Activated CD8-positive, alpha-beta memory T cell treated with anti-CD3 and anti-CD28 coated beads for 4 hours (primary cell): Measurements from ENCODE around the gene PLEKHD1.
A peak's percentile ranks its signal among the peaks of the same experiment; 100 is the strongest.
"Not testable (repeated sequence)": the region's sequence is repeated elsewhere in the genome, so short reads cannot be mapped to it uniquely, and the experiment has no call there.

Experiments
- DNase-seq, 2 donors: peaks; one replicate each; pipeline ENCODE4 v3.0.0-alpha.2; 2020; ENCODE audit warnings: low read depth in 2 of 2

The PLEKHD1 gene

GRCh38 chr14:69484444-69485314, at the start of gene PLEKHD1:
PLEKHD1 (plus strand) TSS chr14:69484728; CDS start chr14:69484966, 238 bp downstream.
- DNase-seq: no peak

DNA sequence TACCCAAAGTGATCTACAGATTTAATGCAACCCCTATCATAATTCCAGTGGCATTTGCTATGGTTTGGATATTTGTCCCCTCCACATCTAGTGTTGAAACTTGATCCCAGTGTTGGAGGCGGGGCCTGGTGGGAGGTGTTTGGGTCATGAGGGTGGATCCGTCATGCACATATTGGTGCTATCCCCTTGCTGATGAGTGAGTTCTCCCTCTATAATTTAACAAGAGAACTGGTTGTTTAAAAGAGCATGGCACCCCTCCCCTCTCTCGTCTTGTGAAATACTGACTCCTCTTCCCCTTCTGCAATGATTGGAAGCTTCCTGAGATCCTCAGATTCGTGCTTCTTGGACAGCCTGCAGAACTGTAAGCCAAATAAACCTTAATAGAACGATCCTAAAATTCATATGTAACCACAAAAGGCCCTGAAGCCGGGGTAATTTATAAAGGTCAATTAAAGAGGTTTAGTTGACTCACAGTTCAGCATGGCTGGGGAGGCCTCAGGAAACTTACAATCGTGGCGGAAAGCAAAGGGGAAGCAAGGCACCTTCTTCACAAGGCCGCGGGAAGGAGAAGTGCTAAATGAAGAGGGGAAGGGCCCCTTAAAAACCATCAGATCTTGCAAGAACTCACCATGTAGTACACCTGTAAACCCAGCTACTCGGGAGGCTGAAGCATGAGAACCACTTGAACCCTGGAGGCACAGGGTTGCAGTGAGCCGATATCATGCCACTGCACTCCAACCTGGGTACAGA, 44.8 kb upstream of the PLEKHD1 start:
- DNase-seq: no peak

- no peak for DNase-seq
These were observed 42.6 kb upstream of the PLEKHD1 start for GRCh38 chr14:69441948-69442347.

DNA sequence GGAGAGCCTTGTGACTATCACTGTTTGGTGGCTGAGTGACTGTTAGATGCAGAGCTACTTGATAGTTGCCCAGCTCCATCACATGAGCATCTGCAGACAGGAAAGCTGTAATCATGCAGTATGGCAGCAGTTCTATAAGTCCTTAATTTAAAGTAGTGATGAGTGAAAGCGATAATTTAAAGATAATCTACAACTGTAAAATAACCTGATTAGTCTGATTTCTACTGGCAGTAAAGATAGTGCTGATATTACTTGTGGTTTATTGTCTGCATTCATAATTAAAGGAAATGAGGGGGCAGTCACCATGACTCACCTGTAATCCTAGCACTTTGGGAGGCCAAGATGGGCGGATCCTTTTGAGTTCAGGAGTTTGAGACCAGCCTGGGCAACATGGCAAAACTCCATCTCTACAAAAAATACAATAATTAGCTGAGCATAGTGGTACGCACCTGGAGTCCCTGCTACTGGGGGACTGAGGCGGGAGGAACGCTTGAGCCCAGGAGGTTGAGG, 41.2 kb upstream of the PLEKHD1 start:
- DNase-seq: no peak

DNA sequence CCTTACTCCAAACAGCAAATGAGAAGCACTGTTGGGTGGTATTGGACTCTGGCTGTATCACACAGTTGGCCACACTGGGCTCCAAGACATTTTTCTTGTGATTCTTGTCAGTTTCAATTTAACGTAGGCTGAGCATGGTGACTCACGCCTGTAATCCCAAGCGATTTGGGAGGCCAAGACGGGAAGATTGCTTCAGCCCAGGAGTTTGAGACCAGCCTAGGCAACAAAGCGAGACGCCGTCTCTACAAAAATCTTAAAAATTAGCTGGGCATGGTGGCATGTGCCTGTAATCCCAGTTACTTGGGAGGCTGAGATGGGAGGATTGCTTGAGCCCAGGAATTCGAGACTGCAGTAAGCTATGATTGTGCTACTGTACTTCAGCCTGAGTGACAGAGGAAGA, 35.3 kb upstream of the PLEKHD1 start:
- DNase-seq: no peak

DNA sequence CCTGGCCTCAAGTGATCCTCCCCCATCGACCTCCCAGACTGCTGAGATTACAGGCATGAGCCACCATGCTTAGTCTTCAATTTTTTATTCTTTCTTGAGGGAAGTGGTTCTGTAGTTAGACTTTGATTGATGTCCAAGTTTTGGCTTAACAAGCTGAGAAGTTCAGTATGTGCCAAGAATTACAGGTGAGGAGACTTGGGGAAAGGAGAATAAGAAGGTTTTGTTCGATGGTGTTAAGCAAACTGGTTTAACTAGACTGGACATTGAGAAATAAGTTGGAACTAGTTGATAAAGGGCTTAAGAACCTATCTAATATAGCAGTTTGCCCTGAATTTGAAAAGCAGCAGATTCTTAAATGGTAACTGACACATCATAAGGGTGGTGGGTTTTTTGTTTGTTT, 32.6 kb upstream of the PLEKHD1 start:
- no peak for DNase-seq

- DNase-seq: no peak
These were observed 26.2 kb upstream of the PLEKHD1 start for GRCh38 chr14:69458350-69458749.

DNA sequence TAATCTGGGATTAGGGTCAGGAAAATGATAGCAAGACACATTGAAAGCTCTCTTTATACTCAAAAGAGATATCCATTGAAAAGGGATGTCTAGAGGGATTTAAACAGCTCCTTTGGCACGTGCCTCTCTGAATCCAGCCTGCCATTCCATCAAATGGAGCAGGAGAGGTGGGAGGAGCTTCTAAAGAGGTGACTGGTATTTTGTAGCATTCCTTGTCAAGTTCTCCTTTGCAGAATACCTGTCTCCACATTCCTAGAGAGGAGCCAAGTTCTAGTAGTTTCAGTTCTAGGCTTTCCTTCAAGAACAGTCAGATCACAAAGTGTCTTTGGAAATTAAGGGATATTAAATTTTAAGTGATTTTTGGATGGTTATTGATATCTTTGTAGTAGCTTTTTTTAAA, 25.4 kb upstream of the PLEKHD1 start:
- DNase-seq: no peak

DNA sequence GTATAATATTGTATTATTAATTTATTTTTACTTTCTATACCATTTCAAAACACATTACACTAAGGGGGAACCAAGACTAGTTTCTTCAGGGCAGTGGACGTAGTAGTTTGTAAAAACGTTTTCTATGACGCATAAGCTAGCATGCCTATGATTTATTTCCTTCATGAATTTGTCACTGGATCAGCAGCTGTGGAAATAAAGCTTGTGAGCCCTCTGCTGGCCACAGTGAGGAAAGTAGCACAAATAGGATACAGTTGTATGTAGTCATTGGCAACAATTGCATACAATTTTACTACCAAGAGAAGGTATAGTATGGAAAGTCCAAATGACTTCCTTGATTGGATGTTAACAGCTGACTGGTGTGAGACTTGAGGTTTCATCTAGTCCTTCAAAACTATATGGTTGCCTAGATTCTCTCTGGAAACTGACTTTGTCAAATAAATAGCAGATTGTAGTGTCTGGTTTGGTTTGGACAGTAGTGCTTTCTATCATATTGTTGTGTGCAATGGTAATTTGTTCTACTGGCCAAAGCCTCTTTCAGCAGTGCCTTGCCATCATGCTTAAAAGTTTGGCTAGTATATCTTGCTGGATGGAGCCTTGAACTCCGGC, 24.3 kb upstream of the PLEKHD1 start:
- DNase-seq: peak; percentile 3 to 12

DNA sequence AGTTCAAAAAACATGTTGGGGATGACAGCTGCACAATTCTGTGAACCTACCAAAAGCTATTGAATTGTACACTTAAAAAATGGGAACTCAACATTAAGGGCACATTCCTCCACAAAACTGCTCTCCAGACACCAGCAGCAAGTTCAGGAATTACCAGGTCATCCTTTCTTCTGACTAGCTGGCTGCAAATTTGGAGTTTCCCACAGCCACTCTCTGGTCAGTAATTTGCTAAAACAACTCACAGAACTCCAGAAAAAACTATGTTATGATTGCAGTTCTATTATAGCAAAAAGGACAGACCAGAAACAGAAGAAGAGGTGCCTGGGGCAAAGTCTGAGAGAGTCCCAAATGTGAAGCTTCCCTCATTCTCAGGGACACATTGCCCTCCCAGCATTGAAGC, 20.1 kb upstream of the PLEKHD1 start:
- DNase-seq: no peak

DNA sequence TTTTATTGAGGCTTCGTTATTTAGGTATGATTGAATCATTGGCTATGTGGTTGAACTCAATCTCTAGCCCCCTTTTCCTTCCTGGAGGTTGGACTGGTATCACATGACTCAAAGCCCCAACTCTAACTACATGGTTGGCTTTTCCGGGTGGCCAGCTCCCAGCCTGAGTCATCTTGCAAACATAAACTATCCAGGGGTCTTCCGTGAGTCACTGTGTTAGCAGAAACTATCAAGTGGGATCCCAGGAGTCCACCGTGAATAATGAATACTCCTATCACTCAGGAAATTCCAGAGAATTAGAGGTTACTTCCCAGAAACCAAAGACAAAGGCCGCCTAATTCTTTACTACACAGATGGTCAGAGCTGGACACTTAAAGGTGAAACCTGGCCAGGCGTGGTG, 19.7 kb upstream of the PLEKHD1 start:
- no peak for DNase-seq

- no peak for DNase-seq
These were observed 15.6 kb upstream of the PLEKHD1 start for GRCh38 chr14:69468949-69469348.

DNA sequence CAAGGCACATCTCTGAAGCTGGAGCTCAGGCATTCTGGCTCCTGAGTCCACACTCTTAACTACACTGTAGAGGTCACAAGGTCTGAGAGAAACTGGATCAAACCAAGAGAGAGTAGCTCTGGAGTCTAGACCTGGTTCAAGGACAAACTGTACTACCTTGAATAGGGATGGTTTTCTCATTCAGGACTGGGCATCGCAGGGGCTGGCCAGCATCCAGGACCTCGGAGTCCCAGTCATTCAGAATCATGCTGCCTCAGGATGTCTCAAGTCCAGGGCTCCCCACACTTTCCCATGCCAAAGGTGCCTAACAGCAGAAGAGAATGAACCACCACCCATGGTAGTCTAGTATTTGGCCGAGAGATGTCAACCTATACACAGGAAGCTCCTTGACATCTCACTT, 13.1 kb upstream of the PLEKHD1 start:
- no peak for DNase-seq

GRCh38 chr14:69471916-69472315, 12.6 kb upstream of the PLEKHD1 start:
- no peak for DNase-seq

DNA sequence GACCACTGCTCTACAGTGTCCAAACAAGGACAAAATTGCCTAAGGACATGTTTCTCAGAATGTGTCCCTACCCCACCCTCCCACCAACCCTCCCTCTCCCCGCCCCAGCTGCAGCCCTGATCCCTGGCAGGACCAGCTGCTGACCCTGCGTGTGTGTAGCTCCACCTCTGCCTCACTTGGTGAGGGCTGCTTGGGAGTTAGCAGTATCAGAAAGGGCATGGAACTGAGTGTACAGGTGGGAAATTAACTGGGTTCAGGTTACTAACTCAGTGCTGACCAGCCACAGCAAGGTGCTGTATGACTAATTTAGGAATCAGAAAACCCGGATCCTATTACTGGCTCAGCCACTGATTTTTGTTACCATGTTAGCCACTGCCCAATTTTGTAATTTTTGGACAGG, 11.3 kb upstream of the PLEKHD1 start:
- DNase-seq: no peak

DNA sequence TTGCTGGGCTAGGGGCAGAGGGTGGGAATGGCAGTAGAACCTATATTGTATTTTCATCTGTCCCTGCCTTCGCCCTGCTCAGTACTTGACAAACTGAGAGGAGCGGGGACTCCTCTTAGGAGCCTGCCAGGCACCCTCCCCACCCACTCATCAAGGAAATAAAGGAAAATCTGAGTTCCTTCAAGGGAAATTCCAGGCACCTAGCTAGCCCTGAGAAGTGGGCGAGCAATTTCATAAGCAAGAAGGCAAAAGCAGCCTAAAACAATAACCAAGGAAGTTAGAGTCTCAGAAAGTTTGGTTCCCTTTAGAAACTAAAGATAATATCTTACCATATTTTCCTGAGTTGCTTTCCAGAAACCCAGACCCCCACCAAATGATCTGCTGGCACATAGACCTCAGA, 10.6 kb upstream of the PLEKHD1 start:
- DNase-seq: no peak

DNA sequence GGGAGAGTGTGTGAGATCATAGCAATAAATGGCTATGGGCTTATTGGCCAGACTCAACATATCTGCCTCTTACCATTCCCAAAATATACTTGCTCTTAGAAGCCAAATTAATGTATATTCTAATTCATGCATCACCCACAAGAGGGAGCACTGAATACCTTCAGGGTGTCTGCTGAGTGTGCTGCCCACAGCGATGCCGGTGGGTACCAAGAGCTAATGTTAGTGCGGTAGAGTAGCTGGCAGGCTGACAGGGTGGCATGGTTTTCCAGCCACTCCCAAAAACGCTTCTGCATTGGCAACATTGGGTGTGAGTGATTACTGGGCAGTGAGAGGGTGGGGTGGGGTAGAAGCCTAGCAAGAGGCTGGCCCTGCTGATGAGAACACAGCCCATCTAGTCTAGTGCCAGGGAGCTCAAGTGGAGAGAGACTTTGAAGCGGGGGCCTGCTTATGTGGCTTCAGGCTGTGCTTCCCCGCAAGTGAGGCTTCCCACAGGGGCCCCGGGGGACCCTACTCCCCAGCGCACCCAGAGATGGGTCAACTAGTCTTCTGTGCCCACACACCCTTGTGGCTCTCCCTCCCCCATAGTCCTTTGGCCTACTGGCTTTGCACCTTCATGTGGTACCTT, 9.2 kb upstream of the PLEKHD1 start:
- DNase-seq: no peak

DNA sequence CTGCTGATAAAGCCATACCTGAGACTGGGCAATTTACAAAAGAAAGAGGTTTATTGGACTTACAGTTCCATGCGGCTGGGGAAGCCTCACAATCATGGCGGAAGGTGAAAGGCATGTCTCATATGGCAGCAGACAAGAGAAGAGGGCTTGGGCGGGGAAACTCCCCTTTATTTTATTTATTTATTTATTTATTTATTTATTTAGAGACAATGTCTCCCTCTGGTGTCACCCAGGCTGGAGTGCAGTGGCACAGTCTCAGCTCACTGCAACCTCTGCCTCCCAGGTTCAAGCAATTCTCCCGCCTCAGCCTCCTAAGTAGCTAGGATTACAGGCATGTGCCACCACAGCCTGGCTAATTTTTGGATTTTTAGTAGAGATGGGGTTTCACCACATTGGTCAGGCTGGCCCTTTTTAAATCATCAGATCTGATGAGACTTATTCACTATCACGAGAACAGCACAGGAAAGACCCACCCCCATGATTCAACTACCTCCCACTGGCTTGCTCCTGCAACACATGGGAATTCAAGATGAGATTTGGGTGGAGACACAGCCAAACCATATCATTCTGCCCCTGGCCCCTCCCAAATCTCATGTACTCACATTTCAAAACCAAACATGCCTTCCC, 7.6 kb upstream of the PLEKHD1 start:
- DNase-seq: not testable (repeated sequence)

GRCh38 chr14:69478055-69478454, 6.5 kb upstream of the PLEKHD1 start:
- DNase-seq: not testable (repeated sequence)

DNA sequence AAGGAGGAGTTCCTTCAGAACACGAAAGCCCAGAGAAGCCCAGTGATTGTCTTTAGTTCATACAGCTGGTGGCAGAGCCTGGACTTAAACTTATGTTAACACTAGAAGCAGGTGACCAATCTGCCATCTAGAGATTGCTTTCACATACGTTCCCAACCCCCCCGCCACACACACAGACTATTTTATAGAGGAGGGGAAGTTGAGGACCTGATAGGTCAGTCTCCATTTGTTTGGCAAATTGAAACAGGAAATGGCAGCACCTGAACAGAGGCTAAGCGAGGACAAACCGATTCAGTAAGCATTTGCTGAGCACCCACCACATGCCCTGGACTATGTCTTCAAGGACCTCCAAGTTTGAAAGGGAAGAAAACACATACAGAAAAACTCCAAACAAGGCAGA, 4.8 kb upstream of the PLEKHD1 start:
- no peak for DNase-seq

GRCh38 chr14:69480136-69480535, 4.4 kb upstream of the PLEKHD1 start:
- DNase-seq: no peak
